Measurements from ENCODE around the gene GRIA4.

GRCh38 chr11:105579111-105579510, 30.8 kb upstream of the GRIA4 start:
- no peak for TF ChIP-seq POLR2A (IDR thresholded peaks at IDR 0.05; ENCODE audit: low read length)
- no peak for TF ChIP-seq GATA1 (IDR thresholded peaks at IDR 0.05; ENCODE audit: low read depth, low read length)

All from erythroblast (primary cell).